H9 (cell line): ENCODE results near the gene ADIRF. TPM values are rescaled to one million over a fixed set of nuclear protein-coding genes. Genes with fewer than 3 reads are reported as not detected.
"Not testable (repeated sequence)": the region's sequence is repeated elsewhere in the genome, so short reads cannot be mapped to it uniquely, and the experiment has no call there.

Source experiments
- DNase-seq: peaks from one replicate; pipeline ENCODE4 v3.0.0-alpha.2; 2017
- H2AFZ ChIP-seq: one replicate; pipeline ENCODE4 v1.6.1; 2013; ENCODE audit warnings: mild to moderate bottlenecking, low read length, control low read depth, moderate library complexity
- H2AK5ac ChIP-seq: 2 replicates; pipeline ENCODE4 v1.6.1; 2013; ENCODE audit warnings: low read length, control low read depth, mixed read lengths; ENCODE audit not compliant: insufficient read length
- H2BK120ac ChIP-seq: one replicate; pipeline ENCODE4 v1.6.1; 2013; ENCODE audit warnings: low read depth, mild to moderate bottlenecking, low read length, control low read depth, inconsistent platforms; ENCODE audit not compliant: poor library complexity, severe bottlenecking
- H2BK12ac ChIP-seq: 2 replicates; pipeline ENCODE4 v1.6.1; 2013; ENCODE audit warnings: low read length, control low read depth, mixed read lengths, low read depth; ENCODE audit not compliant: insufficient read length
- H2BK15ac ChIP-seq: 2 replicates; pipeline ENCODE4 v1.6.1; 2013; ENCODE audit warnings: low read depth, low read length, control low read depth
- H2BK20ac ChIP-seq: one replicate; pipeline ENCODE4 v1.6.1; 2013; ENCODE audit warnings: low read depth, mild to moderate bottlenecking, low read length, control low read depth, inconsistent platforms; ENCODE audit not compliant: poor library complexity, severe bottlenecking
- H2BK5ac ChIP-seq: 2 replicates; pipeline ENCODE4 v1.6.1; 2013; ENCODE audit warnings: low read length, control low read depth, mixed read lengths; ENCODE audit not compliant: insufficient read length
- H3K14ac ChIP-seq: 2 replicates; pipeline ENCODE4 v1.6.1; 2013; ENCODE audit warnings: low read length, control low read depth; ENCODE audit not compliant: insufficient read depth
- H3K18ac ChIP-seq: 2 replicates; pipeline ENCODE4 v1.6.1; 2013; ENCODE audit warnings: low read depth, mild to moderate bottlenecking, mixed read lengths, low read length, control low read depth; ENCODE audit not compliant: insufficient read length
- H3K23ac ChIP-seq: 2 replicates; pipeline ENCODE4 v1.6.1; 2013; ENCODE audit warnings: low read length, control low read depth, mixed read lengths, low read depth; ENCODE audit not compliant: insufficient read length
- H3K23me2 ChIP-seq: 2 replicates; pipeline ENCODE4 v1.6.1; 2013; ENCODE audit warnings: low read depth, mild to moderate bottlenecking, mixed read lengths, low read length, control low read depth; ENCODE audit not compliant: insufficient read length, poor library complexity, severe bottlenecking
- H3K27ac ChIP-seq: 2 replicates; pipeline ENCODE4 v1.5.1; 2013; ENCODE audit warnings: low read length, control low read depth, mixed read lengths, low read depth; ENCODE audit not compliant: insufficient read length
- H3K27me3 ChIP-seq: 2 replicates; pipeline ENCODE4 v1.6.1; 2013; ENCODE audit warnings: low read length, control low read depth, inconsistent platforms; ENCODE audit not compliant: insufficient read depth
- H3K4ac ChIP-seq: 2 replicates; pipeline ENCODE4 v1.6.1; 2013; ENCODE audit warnings: low read depth, mild to moderate bottlenecking, control low read depth, inconsistent platforms, low read length, moderate library complexity
- H3K4me1 ChIP-seq: 2 replicates; pipeline ENCODE4 v1.6.1; 2013; ENCODE audit warnings: low read length, control low read depth, inconsistent platforms; ENCODE audit not compliant: insufficient read depth
- H3K4me2 ChIP-seq: 2 replicates; pipeline ENCODE4 v1.6.1; 2013; ENCODE audit warnings: low read length, control low read depth, mixed read lengths; ENCODE audit not compliant: insufficient read length, insufficient read depth
- H3K56ac ChIP-seq: 2 replicates; pipeline ENCODE4 v1.6.1; 2013; ENCODE audit warnings: low read depth, mild to moderate bottlenecking, mixed read lengths, low read length, control low read depth; ENCODE audit not compliant: insufficient read length
- H3K79me1 ChIP-seq: 2 replicates; pipeline ENCODE4 v1.6.1; 2013; ENCODE audit warnings: low read depth, mild to moderate bottlenecking, moderate library complexity, low read length, control low read depth, inconsistent platforms; ENCODE audit not compliant: insufficient read depth, poor library complexity, severe bottlenecking
- H3K79me2 ChIP-seq: 2 replicates; pipeline ENCODE4 v1.6.1; 2013; ENCODE audit warnings: low read length, control low read depth, inconsistent platforms; ENCODE audit not compliant: insufficient read depth
- H3K9ac ChIP-seq: 2 replicates; pipeline ENCODE4 v1.6.1; 2013; ENCODE audit warnings: low read length, control low read depth, mixed read lengths; ENCODE audit not compliant: insufficient read length; ENCODE audit errors: extremely low read depth
- H3K9me3 ChIP-seq: one replicate; pipeline ENCODE4 v1.6.1; 2013; ENCODE audit warnings: low read depth, low read length, inconsistent platforms; ENCODE audit not compliant: control insufficient read depth
- H3T11ph ChIP-seq: one replicate; pipeline ENCODE4 v1.6.1; 2013; ENCODE audit warnings: mild to moderate bottlenecking, low read length, control low read depth, inconsistent platforms
- H4K20me1 ChIP-seq: one replicate; pipeline ENCODE4 v1.6.1; 2013; ENCODE audit not compliant: control insufficient read depth, insufficient read length, insufficient read depth
- H4K5ac ChIP-seq: 2 replicates; pipeline ENCODE4 v1.6.1; 2013; ENCODE audit warnings: low read depth, mild to moderate bottlenecking, mixed read lengths, low read length, control low read depth; ENCODE audit not compliant: insufficient read length
- H4K8ac ChIP-seq: replicated peaks from 2 replicates; pipeline ENCODE4 v1.6.1; 2013; ENCODE audit warnings: low read length, control low read depth, mixed read lengths, low read depth; ENCODE audit not compliant: insufficient read length
- H4K91ac ChIP-seq: 2 replicates; pipeline ENCODE4 v1.6.1; 2013; ENCODE audit warnings: low read depth, mild to moderate bottlenecking, moderate library complexity, mixed read lengths, low read length, control low read depth; ENCODE audit not compliant: insufficient read length
- H3K27ac Mint-ChIP-seq, 3 experiments: 2 replicates in 2 of 3; 3 replicates in 1 of 3; pipeline ENCODE4 v1.8.0; 2020 to 2021; ENCODE audit warnings: mixed read lengths in 3 of 3, mild to moderate bottlenecking in 1 of 3, moderate library complexity in 1 of 3
- H3K27me3 Mint-ChIP-seq: 2 replicates; pipeline ENCODE4 v1.8.0; 2021; ENCODE audit warnings: low read depth, mild to moderate bottlenecking, moderate library complexity, mixed read lengths
- H3K36me3 Mint-ChIP-seq, 3 experiments: 2 replicates in 2 of 3; 3 replicates in 1 of 3; pipeline ENCODE4 v1.8.0; 2020 to 2021; ENCODE audit warnings: low read depth in 3 of 3, mixed read lengths in 3 of 3; ENCODE audit not compliant: insufficient read depth in 1 of 3
- H3K4me1 Mint-ChIP-seq, 2 experiments: 2 replicates each; pipeline ENCODE4 v1.8.0; 2020; ENCODE audit warnings: mixed read lengths in 2 of 2
- H3K4me3 Mint-ChIP-seq, 2 experiments: 2 replicates in 1 of 2; 3 replicates in 1 of 2; pipeline ENCODE4 v1.8.0; 2020 to 2021; ENCODE audit warnings: mild to moderate bottlenecking in 2 of 2, mixed read lengths in 2 of 2, moderate library complexity in 1 of 2
- H3K9me3 Mint-ChIP-seq, 2 experiments: 2 replicates in 1 of 2; 3 replicates in 1 of 2; pipeline ENCODE4 v1.8.0; 2020; ENCODE audit warnings: mild to moderate bottlenecking in 2 of 2, mixed read lengths in 2 of 2, moderate library complexity in 1 of 2
- CTCF ChIP-seq: fragments of 200-600 bp; sonication (generic); conservative IDR thresholded peaks from 3 replicates; pipeline ENCODE4 v1.8.0; 2021; ENCODE audit warnings: antibody characterized with exemption, mild to moderate bottlenecking
- WGBS: extraction: QIAGEN DNeasy Blood & Tissue Kit; methylation state at CpG from one replicate; pipeline ENCODE4 v1.1.7; 2013; ENCODE audit warnings: missing lambda C conversion rate, low lambda C conversion rate, mixed read lengths; ENCODE audit not compliant: insufficient read length; ENCODE audit errors: extremely low coverage; 5-methylcytosine and 5-hydroxymethylcytosine counted together
- total RNA-seq: library from RNA; stranded (reverse); gene quantifications from 2 replicates; pipeline ENCODE4 v1.2.1, GENCODE V29; 2021

The ADIRF gene
- total RNA-seq, 1 experiment from 2014 or later = not detected

GRCh38 chr10:87000491-87000890 is 32.2 kb downstream of the ADIRF start:
- Histone ChIP-seq H2AK5ac (no peak overlapping the region), H2BK12ac (no peak overlapping the region), H2BK20ac (no peak overlapping the region), H3K56ac (no peak overlapping the region), H2AFZ (no peak overlapping the region), H3K4ac (no peak overlapping the region), H3K4me2 (no peak overlapping the region), H3K79me2 (no peaks in the 10 kb centered on the region), H2BK15ac (no peak overlapping the region), H3K27ac (no peak overlapping the region), H4K91ac (no peak overlapping the region), H4K8ac (no peak overlapping the region), H3K14ac (no peak overlapping the region), H3K79me1 (no peaks in the 10 kb centered on the region), H2BK120ac (no peak overlapping the region), H3T11ph (no peak overlapping the region), H4K20me1 (no peaks in the 10 kb centered on the region), H2BK5ac (no peak overlapping the region), H3K23me2 (no peaks in the 10 kb centered on the region), H3K9ac (no peak overlapping the region), H3K9me3 (no peaks in the 10 kb centered on the region), H4K5ac (no peak overlapping the region), H3K18ac (no peak overlapping the region), H3K4me1 (no peaks in the 10 kb centered on the region), H3K23ac (no peak overlapping the region), H3K27me3 (no peaks in the 10 kb centered on the region)
- no peaks in the 10 kb centered on the region for H3K4me1 Mint-ChIP-seq
- no peak for DNase-seq
- WGBS = no CpG with 5 or more reads among the region's 3 CpGs
- H3K27me3 Mint-ChIP-seq = no peaks in the 10 kb centered on the region
- H3K27ac Mint-ChIP-seq = no peak overlapping the region
- no peaks in the 10 kb centered on the region for H3K36me3 Mint-ChIP-seq
- H3K4me3 Mint-ChIP-seq = no peak overlapping the region
- TF ChIP-seq CTCF = no peak
- no peaks in the 10 kb centered on the region; a peak in 1 of 5 replicates for H3K9me3 Mint-ChIP-seq

DNA sequence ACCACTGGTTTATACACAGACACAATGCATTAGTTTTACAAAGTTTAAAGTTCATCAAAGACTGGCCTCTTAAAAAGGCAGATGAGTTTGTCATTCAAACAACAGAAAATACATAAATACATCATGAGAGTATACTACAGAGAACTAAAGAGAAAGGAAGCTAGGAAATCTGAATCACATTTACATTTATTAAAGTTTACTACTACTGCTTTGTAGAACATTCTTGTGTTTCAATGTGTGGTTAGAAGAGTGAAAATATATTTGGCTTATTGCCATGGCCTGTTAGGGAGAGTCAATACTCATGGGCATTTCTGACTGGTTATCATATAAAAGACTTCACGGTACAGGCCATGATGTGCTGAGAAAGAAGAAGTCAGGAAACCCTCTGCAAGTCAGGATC is 38.8 kb downstream of the ADIRF start:
- H2AFZ ChIP-seq, H4K91ac ChIP-seq, H3K4ac ChIP-seq, H3K27me3 Mint-ChIP-seq, H2BK20ac ChIP-seq, H3K27ac ChIP-seq, H3K36me3 Mint-ChIP-seq, H3K23ac ChIP-seq, H2AK5ac ChIP-seq, H3K79me1 ChIP-seq, H3K27me3 ChIP-seq, H4K5ac ChIP-seq, H3K9me3 Mint-ChIP-seq, H3K23me2 ChIP-seq, H2BK12ac ChIP-seq, H3K4me3 Mint-ChIP-seq, H3K4me2 ChIP-seq, H3K9me3 ChIP-seq, H4K8ac ChIP-seq, H2BK120ac ChIP-seq, H4K20me1 ChIP-seq, H3K56ac ChIP-seq, H3K14ac ChIP-seq, H2BK5ac ChIP-seq, H3K18ac ChIP-seq, H3K9ac ChIP-seq, DNase-seq, H3K79me2 ChIP-seq, H3K4me1 ChIP-seq, H3K4me1 Mint-ChIP-seq, H2BK15ac ChIP-seq, H3T11ph ChIP-seq, H3K27ac Mint-ChIP-seq: not testable (repeated sequence)
- no CpG with 5 or more reads among the region's 1 CpG for WGBS
